GM19239 (cell line): ENCODE measurements around the gene SOCS4.
"Not testable (repeated sequence)": the region's sequence is repeated elsewhere in the genome, so short reads cannot be mapped to it uniquely, and the experiment has no call there.

ENCODE experiments used
- DNase-seq: peaks from one replicate; pipeline ENCODE4 v3.0.0; 2011; ENCODE audit warnings: low spot score; ENCODE audit not compliant: insufficient read length
- FAIRE-seq: peaks from 2 replicates; lab custom pipeline; 2011; peaks lifted over from hg19 to GRCh38; lab: Jason Lieb, UNC

SOCS4 gene

DNA sequence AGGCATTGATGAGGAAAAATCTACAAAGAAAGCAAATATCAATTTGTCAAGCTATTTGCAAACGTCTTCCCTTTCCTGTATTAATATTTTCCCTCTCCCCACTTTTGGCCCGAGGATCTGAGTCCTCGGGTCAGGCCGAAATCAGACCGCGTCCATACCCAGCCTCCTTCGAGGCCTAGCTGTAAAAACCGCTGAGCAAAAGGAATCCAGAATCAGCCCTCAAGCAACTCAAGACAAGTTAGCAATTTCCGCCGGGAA lies 24.1 kb downstream of the SOCS4 start:
- DNase-seq = no peak

DNA sequence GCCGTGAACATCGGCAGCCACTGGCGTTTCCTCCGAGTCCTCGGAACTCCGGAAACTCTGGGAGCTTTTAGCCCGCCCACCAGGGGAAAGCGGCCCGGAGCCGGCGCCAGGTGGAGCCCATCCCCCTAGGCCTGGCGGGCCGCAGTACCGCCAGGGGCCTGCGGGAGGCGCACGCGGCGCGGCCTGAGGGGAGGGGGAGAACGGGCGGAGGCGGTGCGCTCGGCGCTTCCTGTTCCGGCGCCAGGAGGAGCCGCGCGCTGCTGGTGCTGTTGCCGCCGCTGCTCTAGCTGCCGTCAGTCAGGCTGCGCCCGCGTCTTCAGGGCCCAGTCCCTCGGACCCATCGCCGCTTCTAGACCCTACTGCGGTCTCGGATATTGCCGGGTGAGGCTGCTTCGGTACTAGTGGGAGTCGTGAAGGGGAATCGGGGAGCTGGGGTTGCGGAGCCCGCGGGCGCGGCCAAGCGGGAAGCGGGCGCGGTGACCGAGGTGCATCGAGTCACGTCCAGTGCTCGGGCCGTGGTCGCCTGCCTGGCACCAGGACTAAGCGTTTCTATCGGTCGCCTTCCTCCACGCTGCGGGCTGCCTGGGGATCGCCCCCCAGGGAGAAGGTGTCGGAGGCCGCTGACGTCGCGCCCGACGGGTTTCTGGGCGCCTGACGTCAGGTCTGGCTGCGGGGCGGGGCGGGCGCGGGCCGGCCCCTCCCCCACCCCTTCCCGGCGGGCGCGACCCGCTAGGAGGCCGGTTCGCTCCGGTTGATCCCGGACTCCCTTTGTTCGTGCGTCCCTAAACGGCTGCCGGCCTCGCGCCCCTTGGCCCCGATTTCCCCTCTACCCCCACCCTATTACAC lies 24.6 kb downstream of the SOCS4 start, which contains the start of gene MAPK1IP1L:
TSS of gene MAPK1IP1L (plus strand) at position 225 of the 846 bp plus-strand sequence. CDS start 10,037 bp downstream, outside the sequence.
- DNase-seq (peak; percentile 86), FAIRE-seq (peak; percentile 93)

More for the DNA sequence above, 24.1 kb downstream of the SOCS4 start:
- no peak for FAIRE-seq

DNA sequence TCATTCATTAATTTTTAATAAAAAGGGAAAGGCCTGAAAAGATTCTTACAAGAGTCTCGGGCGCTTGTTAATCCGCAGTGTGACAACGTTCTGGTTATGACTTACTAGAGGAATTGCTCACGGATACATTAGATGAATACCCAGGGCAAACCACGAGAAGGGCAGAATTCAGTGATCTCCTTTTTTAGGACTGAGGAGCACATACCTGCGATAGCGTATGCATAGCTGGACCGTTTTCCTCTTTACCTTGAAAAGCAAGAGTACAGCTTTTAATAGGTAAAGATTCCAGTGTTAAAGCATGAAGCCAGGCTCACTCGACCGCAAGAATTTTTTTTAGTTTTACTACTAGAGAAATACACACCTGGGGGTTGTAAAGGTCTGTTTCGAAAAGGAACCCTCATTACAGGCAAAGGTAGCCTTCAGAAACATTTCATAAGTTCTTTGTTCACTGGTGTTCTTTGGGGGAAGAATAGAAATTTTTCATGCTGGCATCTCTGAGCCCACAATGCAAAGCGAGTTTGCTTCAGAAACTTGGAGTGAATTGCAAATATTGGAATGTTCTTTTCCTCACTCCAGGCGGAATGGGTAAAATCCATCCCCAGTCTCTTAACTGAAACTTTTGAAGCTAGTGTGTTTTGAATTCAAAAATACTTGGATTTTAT lies 25.4 kb downstream of the SOCS4 start:
- DNase-seq (no peak), FAIRE-seq (peak; percentile 91)

DNA sequence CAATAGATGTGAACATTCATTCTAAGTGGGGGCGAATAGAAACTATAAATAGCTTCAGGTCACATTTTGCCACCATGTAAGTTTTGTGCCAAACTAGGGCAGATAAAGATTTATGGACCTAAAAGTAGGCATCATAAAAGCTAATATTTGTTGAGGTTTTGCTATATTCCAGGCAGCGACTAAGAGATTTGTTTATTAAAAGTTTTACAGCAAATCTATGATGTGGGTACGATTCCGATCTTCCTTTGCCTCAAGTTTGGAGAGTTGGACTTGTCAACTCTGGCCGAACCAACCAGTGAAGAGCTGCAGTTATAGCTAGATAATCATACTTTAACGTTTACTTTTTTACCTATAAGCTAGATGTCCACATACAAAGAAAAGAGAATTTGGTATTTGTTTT lies 26.0 kb downstream of the SOCS4 start:
- no peak for FAIRE-seq
- no peak for DNase-seq

DNA sequence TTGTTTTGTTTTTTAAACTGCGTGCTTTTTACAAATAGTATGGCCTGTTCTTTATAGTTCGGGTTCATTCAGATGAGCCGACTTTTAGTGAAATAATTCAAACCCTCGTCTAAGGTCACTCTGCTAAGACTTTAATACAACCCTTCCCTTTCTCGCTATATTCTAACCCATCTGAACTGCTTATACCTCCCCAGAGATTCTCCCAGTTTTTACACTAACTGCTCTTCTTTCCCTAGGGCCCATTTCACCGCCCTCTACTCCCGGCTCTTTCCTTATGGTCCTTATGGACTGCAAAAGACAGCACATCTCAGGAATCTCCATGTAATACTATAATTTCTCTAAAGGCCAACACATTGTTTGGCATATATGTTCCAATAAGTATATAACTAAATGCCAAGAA lies 26.5 kb downstream of the SOCS4 start:
- FAIRE-seq = no peak
- DNase-seq = no peak

DNA sequence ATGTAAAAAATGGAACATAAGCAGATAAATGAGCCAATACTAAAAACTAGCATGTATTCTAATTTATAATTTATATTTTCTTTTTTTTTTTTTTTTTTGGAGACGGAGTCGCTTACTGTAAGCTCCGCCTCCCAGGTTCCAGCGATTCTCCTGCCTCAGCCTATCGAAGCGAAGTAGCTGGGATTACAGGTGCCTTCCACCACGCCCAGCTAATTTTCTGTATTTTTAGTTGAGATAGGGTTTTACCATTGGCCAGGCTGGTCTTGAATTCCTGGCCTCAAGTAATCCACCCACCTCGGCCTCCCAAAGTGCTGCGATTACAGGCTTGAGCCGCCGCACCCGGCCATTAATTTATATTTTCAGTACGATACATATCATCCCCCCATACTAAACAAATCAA lies 27.1 kb downstream of the SOCS4 start:
- FAIRE-seq (no peak), DNase-seq (no peak)

DNA sequence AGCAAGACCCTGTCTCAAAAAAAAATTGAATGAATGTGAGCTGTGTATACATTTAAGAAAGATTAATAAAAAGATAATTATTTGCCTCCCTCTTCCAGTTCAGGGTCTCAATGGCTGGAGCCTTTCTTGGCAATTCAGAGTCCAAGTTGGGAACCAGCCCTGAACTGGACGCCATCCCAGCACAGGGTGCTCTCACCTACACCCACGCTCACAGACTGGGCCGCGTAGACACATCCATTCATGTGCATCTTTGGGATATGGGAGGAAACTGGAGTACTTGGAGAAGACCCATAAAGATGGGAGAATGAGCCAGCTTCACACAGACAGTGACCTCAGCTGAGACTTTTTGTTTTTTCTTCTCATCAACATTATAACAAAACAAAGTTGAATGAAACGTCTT lies 30.9 kb downstream of the SOCS4 start:
- DNase-seq = no peak
- FAIRE-seq = no peak

DNA sequence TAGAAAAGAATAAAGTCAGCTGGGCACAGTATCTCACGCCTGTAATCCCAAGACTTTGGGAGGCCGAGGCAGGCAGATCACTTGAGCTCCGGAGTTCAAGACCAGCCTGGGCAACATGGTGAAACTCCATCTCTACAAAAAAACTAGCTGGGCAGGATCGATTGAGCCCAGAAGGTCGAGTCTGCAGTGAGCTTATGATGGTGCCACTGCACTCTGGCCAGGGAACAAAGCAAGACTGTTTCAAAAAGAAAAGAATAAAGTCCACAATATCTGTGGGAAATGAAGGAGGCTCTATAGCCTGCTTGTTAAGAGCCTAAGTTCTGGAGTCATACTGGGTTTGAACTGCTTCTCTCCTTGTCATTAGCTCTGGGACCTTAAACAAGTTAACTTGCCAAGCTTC lies 32.3 kb downstream of the SOCS4 start:
- DNase-seq (no peak), FAIRE-seq (no peak)

DNA sequence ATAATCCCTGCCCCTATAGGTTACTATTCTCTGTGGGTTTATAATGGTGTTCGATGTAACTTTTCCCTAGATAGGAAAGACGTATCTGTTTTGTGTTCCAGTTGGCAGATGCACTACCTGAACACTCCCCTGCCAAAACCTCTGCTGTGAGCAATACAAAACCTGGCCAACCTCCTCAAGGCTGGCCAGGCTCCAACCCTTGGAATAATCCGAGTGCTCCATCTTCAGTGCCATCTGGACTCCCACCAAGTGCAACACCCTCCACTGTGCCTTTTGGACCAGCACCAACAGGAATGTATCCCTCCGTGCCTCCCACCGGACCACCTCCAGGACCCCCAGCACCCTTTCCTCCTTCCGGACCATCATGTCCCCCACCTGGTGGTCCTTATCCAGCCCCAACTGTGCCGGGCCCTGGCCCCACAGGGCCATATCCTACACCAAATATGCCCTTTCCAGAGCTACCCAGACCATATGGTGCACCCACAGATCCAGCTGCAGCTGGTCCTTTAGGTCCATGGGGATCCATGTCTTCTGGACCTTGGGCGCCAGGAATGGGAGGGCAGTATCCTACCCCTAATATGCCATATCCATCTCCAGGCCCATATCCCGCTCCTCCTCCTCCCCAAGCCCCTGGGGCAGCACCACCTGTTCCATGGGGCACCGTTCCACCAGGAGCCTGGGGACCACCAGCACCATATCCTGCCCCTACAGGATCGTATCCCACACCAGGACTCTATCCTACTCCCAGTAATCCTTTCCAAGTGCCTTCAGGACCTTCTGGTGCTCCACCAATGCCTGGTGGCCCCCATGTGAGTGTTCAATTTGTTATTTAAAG lies 35.7 kb downstream of the SOCS4 start:
- FAIRE-seq = no peak
- no peak for DNase-seq

DNA sequence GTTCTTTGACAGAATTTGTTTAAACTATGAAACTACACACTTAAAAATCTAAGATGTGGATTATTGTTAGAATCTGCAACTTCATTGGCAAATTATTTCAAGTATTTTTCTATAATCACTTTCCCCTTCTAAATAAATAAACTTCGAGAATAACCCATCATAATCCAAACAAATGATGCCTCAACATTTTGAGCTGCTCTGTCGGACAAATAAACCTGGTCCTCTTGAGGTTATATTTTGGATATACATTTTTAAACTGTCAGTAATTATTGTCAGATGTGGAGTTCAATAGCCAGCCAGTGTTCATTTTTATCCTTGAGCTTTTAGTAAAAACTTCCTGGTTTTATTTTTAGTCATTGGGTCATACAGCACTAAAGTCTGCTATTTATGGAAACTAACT lies 37.9 kb downstream of the SOCS4 start:
- not testable (repeated sequence) for FAIRE-seq, DNase-seq

DNA sequence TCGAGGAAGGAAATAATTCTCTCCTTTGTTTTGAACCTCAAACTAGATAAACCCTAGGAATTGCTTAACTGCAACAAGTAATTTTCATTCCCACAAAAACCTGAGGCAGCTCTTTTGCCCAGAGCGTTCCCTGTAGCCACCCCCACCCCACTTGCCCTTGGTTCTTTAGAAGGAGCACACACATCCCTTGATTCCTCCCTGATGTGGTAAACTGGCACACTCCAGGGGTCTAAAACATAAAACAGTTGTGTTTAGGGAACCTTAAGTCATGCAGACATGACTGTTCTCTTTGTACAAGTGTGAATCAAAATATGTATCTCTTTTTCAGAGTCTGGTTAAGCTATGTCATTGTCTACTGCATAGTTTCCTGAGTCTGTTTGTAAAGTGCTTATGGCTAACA lies 38.4 kb downstream of the SOCS4 start:
- FAIRE-seq = peak; percentile 18

DNA sequence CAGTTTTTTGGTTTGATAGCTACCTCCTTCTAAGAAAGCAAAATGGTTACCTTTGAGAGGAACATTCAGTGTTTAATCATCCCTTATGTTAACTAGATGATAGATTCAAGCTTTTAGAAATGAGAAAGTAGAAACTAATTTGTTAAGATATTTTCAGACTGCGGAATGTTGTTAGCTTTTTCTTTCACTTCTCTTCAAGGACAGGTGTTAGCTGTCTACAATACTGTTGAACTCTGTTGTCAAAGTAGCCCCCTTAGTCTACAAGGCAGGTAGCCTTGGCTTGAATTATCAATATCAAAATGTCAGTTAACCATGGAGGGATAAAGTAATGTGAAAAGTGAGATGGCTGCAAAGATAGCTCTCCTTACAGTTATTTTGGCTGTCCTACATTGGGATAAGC lies 39.2 kb downstream of the SOCS4 start:
- FAIRE-seq = peak; percentile 4
- no peak for DNase-seq

More for the DNA sequence above, 38.4 kb downstream of the SOCS4 start:
- DNase-seq = no peak

DNA sequence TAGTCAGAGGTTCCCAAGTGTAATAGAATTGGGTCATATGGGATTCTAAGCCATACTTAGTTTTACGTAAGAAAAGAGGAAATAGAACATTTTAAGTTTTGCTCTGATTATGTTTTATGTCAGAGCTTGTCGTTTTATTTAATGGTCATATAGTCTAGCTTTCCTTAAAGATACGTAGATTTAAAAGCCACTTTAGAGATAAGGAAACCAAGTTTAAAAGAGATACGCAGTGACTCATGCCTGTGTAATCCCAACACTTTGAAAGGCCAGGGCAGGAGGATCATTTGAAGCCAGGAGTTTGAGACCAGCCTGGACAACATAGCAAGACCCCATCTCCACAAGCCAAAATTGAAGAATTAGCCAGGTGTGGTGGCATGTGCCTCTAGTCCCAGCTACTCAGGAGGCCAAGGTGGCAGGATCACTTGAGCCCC lies 44.0 kb downstream of the SOCS4 start:
- no peak for FAIRE-seq
- DNase-seq = no peak

DNA sequence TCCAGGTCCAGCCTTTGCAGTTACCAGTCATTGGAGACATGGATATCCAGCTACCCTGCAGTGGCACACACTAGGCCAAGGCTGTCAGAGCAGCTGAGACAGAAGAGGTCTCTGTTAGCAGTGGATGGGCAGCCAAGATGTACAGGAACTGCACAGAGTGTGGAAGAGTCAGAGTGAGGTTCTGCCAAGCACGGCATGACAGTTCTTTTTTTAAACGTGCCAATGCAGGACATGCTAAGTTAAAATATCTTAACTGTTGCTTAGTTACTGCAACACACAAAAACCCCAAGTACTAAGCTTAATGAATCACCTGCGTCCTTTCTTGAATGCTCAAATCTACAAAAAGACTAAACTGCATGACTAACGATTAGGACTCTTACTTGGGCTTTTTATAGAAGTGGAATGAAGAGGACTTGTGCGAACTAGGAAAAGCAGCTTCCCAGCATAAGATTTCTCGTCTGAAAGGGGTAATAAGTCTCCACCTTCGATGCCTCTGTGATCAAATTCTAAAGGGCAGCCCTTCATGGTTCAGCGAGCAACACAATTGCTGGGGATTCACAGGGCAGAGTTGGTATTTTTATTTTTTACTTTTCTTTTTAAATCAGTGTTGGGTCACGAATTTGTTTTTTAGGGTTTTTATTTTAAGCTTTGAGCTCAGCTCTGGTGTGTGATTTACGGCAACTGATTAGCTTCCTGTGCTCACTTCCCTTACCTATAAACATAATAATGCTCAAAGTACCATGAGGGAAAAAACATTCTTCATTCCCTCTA lies 45.0 kb downstream of the SOCS4 start:
- DNase-seq = no peak
- peak; percentile 78 for FAIRE-seq

DNA sequence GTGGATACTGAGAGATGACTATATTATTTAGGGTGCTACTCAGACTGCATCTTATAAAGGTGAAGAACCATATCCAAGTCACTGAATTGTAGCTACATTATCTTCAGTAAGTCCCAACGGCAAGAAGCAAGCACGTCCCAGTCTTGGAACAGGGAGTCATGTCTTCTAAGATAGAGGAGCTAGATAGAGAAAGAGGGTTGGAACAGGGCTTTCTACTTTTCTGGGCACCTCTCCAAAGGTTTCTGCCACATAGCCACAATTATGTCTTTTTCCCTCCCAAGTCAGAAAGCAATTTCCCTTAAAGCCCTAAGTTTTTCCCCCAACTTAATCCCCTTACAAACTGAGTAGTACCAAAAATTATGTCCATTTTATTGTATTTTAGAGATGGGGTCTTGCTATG lies 46.8 kb downstream of the SOCS4 start:
- FAIRE-seq (peak; percentile 44), DNase-seq (no peak)

DNA sequence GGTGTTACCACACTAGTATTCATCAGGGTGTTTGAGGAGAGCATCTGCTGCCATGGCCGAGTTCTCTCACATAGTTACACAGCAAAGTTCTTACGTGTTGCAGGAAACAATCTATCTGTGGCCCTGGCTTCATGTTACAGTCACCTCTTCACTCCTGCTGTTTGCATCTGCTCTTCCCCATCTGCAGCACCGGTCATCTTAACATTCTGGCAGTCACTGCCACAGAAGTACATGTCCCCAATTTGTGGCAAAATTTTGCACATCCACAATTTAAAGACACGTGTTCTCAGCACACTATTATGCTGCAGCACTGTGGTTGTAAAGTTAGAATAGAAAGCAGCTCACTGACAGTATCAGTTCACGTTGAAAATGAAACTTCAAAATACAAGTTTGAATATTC lies 47.6 kb downstream of the SOCS4 start:
- DNase-seq (no peak), FAIRE-seq (peak; percentile 93)

DNA sequence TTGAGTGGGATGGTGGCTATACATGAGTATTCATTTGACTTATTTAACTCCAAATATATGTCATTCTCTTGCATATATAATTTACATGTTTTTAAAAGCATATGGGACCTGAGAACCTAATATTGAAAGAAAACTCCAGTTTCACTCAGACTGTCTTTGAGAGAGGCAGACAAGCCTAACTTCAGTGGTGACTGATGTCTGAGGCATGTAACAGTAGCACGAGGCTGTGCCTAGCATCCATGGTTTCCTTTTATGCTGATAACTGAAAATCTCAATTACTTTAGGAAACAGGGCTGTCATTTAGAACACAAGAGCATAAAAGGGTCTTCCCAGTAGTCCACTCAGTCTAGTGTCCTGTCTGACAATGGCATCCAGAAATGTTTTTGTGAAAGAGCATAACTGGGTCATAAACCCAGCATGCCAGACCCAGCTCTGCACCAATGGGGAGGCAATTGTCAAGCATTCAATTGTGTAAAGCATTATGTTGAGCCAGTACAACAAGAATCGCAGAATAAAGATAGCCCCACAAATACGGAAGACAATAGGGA lies 48.7 kb downstream of the SOCS4 start:
- FAIRE-seq (peak; percentile 70), DNase-seq (no peak)

DNA sequence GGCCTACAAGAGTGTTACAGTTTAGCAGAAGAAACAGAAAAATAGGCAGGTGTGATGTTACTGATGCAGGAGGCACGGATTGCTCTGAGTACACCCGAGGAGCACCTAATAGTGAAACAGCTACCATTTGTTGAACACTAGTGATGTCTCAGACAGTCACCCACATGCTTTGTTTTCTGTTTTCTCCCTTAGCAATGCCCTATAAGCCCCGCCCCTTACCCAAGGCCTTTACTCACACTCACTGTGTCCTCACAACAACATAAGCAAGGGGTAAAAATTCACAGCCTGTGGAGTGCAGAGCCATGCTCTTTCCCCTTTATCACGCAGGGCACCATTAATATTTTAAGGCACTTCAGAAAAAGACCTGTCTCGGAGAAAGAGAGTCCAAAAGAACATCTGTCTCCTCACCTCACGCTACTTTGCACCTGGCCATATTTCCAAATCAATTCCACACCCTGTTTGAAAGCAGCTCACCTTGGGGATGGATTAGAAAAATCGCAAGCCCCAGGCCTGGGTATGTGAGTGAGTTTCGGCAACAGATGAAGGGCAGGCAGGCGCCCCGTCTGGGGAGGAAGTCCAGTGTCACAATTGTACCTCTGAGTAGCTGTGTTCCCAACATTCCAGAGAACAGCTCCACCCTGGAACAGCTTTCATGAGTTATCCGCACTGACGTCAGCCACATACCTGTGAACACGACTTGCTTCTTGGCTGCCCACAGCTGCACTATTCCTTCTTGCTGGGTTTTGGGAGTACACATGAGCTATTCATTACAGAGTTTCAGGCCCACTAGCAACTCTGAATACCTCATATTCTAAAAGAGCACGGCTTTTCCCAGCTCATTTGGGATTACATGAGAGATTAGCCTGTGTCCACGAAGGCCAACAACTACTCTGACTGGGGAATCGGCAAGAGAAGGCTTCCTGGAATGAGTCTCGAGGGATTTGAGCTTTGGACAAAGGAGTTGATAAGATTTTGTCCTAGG lies 50.4 kb downstream of the SOCS4 start:
- FAIRE-seq (no peak), DNase-seq (no peak)

DNA sequence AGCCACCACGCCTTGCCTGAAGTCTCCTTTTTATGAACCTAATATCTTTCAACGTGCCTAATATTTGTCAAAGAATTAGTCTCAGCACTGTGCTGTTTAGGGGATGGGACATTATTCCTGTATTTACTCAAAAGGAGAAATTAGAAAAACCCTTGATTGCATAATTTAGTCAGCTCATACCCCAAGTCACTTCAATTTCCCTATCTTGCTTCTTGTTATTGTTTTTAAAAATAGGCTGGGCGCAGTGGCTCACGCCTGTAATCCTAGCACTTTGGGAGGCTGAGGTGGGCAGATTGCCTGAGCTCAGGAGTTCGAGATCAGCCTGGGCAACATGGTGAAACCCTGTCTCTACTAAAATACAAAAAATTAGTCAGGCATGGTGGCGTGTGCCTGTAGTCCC lies 52.9 kb downstream of the SOCS4 start:
- not testable (repeated sequence) for FAIRE-seq, DNase-seq
